ENCODE results near the gene FARS2. TPM values are rescaled to one million over a fixed set of nuclear protein-coding genes. Genes with fewer than 3 reads are reported as not detected.
A peak's percentile ranks its signal among the peaks of the same experiment; 100 is the strongest.

The FARS2 gene
- polyA plus RNA-seq, 1 experiment = 17.9 TPM

DNA sequence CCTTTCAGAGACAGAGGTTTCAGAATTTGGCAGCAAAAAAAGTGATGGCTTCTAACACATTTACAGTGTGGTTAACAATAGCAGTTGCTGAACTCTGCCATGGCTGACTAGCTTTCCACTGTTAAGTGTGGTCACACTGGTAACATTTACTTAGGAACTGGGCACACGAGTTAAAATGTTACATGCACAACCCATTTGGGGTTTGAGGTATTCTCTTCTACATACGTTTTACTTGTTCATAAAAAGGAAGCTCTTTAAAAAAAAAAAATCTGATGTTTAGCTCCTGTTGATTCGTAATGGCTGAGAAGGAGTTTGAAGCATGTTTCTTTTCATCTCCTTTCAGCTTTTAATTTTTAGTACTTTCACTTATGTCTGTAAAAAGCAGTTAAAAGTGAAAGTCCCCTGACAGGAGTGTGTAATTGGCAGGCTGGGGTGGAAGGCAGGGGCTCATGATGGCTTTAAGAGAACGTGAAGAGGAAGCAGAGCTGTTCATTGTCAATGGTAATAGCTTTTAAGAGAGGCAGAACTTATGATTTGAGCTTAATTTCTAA lies 245.9 kb downstream of the FARS2 start:
- no peaks in the 10 kb centered on the region for H3K36me3 ChIP-seq (ENCODE audit: control insufficient read depth, insufficient read depth, low read length)
- CTCF ChIA-PET = no interaction called here
- no peak for DNase-seq (ENCODE audit: low read depth)
- no peaks in the 10 kb centered on the region for H3K27me3 ChIP-seq (ENCODE audit: control insufficient read depth, insufficient read depth, low read length)
- TF ChIP-seq, protein P1, sequence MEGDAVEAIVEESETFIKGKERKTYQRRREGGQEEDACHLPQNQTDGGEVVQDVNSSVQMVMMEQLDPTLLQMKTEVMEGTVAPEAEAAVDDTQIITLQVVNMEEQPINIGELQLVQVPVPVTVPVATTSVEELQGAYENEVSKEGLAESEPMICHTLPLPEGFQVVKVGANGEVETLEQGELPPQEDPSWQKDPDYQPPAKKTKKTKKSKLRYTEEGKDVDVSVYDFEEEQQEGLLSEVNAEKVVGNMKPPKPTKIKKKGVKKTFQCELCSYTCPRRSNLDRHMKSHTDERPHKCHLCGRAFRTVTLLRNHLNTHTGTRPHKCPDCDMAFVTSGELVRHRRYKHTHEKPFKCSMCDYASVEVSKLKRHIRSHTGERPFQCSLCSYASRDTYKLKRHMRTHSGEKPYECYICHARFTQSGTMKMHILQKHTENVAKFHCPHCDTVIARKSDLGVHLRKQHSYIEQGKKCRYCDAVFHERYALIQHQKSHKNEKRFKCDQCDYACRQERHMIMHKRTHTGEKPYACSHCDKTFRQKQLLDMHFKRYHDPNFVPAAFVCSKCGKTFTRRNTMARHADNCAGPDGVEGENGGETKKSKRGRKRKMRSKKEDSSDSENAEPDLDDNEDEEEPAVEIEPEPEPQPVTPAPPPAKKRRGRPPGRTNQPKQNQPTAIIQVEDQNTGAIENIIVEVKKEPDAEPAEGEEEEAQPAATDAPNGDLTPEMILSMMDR (IDR thresholded peaks at IDR 0.05; ENCODE audit: insufficient read depth, low read depth, low read length) = no peak
- H3K4me3 ChIP-seq (ENCODE audit: low read depth, low read length) = no peak overlapping the region
- POLR2A ChIA-PET = no interaction called here

DNA sequence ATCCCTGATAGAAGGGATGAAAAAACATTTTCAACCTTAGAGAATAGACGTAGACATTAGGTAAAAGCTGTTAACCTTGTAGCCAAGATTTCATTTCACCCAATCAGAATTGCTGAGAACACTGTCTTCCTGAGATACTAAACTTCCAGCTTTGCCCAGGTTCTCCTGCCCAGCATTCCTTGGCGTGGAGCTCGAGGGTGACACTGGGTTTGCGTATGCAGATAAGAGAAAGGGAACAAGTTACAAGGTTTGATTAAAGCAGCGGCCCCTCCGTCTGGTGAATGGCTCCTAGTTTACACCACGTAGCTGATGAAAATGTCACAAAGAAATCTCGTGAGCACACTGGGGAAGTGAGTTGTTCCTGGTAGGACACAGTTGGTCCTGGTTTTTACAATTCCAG lies 247.8 kb downstream of the FARS2 start:
- Histone ChIP-seq H3K4me3 (ENCODE audit: low read depth, low read length) (no peak overlapping the region), H3K36me3 (ENCODE audit: control insufficient read depth, insufficient read depth, low read length) (no peaks in the 10 kb centered on the region), H3K27me3 (ENCODE audit: control insufficient read depth, insufficient read depth, low read length) (no peaks in the 10 kb centered on the region)
- DNase-seq (ENCODE audit: low read depth) = no peak
- TF ChIP-seq, protein P1 (IDR thresholded peaks at IDR 0.05; ENCODE audit: insufficient read depth, low read depth, low read length) = no peak
- ChIA-PET POLR2A (no interaction called here), CTCF (interaction anchor here (0.9 to 1.2 kb wide), 2 partner anchors 10 to 18 kb away, joined by 3 read pairs; no protein-coding TSS in a partner anchor)

DNA sequence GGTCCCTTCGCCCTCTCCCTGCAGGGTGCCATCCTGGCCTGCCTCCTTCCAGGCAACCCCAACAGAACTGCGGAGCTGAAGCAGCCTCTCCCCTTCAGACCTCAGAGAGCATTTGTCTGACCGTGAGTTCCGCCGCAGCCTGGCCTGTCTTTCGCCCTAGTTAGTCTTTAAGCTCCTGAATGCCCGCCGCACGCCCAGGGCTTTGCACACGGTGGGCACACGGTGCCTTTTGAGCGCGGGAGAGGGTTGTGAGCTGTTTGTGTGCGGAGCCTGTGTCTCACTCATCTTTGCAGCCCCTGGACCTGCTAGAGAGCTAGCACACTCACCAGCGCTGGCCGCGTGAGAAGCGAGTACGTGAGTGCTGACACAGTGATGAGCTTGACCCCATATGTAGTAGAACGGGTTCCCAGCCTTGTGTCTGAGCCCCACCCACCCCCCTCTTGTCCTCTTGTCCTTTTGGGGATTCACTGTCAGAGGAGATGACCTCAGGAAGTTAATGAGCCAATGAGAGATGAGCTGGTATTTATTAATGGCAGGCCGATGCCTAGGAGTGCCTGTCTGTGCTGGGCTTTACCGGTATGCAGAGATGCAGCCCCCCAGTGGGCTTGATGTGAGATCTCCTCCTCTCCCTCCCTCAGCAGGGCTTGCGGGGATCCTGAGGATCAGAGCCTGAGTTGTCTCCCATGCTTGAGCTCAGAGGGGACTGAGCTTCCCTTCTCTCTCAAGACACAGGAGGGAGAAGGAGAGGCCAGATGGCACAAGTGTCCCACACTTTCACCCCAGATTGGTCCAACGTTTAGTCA lies 249.2 kb downstream of the FARS2 start:
- TF ChIP-seq, protein P1 (IDR thresholded peaks at IDR 0.05; ENCODE audit: insufficient read depth, low read depth, low read length) = no peak
- ChIA-PET POLR2A (no interaction called here), CTCF (no interaction called here)
- H3K4me3 ChIP-seq (ENCODE audit: low read depth, low read length) = no peak overlapping the region
- no peak for DNase-seq (ENCODE audit: low read depth)
- H3K36me3 ChIP-seq (ENCODE audit: control insufficient read depth, insufficient read depth, low read length) = no peaks in the 10 kb centered on the region
- no peaks in the 10 kb centered on the region for H3K27me3 ChIP-seq (ENCODE audit: control insufficient read depth, insufficient read depth, low read length)

DNA sequence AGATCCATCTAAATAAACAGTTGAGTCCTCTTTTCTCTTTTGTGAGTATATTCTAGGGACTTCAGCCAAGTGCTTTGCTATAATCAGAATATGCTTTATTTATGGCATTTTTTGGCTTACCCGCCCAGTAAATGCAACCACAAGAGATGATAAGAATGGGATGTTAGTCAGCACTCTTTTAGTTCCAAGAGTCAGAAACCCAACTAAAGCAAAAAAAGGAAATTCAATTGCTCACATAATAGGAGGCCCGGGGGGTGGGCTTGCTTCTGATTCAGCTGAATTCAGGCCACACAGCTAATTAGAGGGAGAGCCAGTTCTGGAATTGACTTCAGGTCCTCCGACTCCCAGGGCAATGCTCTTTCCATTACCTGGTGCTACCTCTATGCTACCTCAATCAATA lies 250.6 kb downstream of the FARS2 start:
- POLR2A ChIA-PET = no interaction called here
- Histone ChIP-seq H3K36me3 (ENCODE audit: control insufficient read depth, insufficient read depth, low read length) (no peaks in the 10 kb centered on the region), H3K27me3 (ENCODE audit: control insufficient read depth, insufficient read depth, low read length) (no peaks in the 10 kb centered on the region), H3K4me3 (ENCODE audit: low read depth, low read length) (no peak overlapping the region)
- peak; percentile 70 for DNase-seq (ENCODE audit: low read depth)
- TF ChIP-seq, protein P1 (IDR thresholded peaks at IDR 0.05; ENCODE audit: insufficient read depth, low read depth, low read length) = no peak
- CTCF ChIA-PET = interaction anchor here (1.6 kb wide), 1 partner anchor 12 kb away, joined by 3 read pairs; no protein-coding TSS in a partner anchor

DNA sequence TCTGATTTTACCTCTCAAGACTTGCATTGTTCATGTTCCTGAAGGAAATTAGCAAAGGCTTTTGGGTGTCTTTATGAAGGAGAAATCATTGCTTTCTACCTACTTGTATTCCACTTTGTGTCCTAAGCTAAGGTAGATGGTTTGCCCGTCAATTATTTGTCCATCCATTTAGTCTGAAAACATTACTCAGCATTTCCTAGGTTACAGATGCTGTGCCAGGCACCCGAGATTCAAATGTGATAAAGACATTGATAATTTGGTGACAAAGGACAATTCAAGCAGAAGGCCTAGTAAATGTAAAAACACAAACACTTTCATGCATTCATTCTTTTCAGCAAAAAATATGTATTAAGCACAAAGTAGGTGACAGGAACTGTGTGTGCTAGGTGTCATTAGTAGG lies 251.1 kb downstream of the FARS2 start:
- POLR2A ChIA-PET = no interaction called here
- Histone ChIP-seq H3K27me3 (ENCODE audit: control insufficient read depth, insufficient read depth, low read length) (no peaks in the 10 kb centered on the region), H3K4me3 (ENCODE audit: low read depth, low read length) (no peak overlapping the region), H3K36me3 (ENCODE audit: control insufficient read depth, insufficient read depth, low read length) (no peaks in the 10 kb centered on the region)
- TF ChIP-seq, protein P1 (IDR thresholded peaks at IDR 0.05; ENCODE audit: insufficient read depth, low read depth, low read length) = no peak
- DNase-seq (ENCODE audit: low read depth) = no peak
- CTCF ChIA-PET = interaction anchor here (1.6 kb wide), 1 partner anchor 11 kb away, joined by 3 read pairs; no protein-coding TSS in a partner anchor
